ENCODE measurements around the gene HSD17B14. TPM values are rescaled to one million over a fixed set of nuclear protein-coding genes. Genes with fewer than 3 reads are reported as not detected.

Gene HSD17B14
- total and polyA plus RNA-seq, 9 of the 15 experiments (the other 6 are each of a cell fraction or from before 2014, with no cell fraction given): 0.16 TPM; not detected in 8

GRCh38 chr19:48881741-48882657 is 45.7 kb upstream of the HSD17B14 start (continued):
- TF ChIP-seq ZNF780A (CRISPR knock-in tag; IDR thresholded peaks at IDR 0.05) (no peak), ZMIZ1 (IDR thresholded peaks at IDR 0.05; ENCODE audit: low read depth in 2 of 2, low read length in 2 of 2) (0 out of 4 replicates have a peak, but pooled peaks of 1 of the 2 experiments have one; percentile 22), ID3 (CRISPR knock-in tag; IDR thresholded peaks at IDR 0.05) (peak; percentile 93), ID3 (tag; IDR thresholded peaks at IDR 0.05) (peak; percentile 99), ZKSCAN3 (CRISPR knock-in tag; IDR thresholded peaks at IDR 0.05) (no peak), ZNF79 (CRISPR knock-in tag; IDR thresholded peaks at IDR 0.05; ENCODE audit: low read depth) (peak; percentile 77), MXD1 (CRISPR knock-in tag; IDR thresholded peaks at IDR 0.05; ENCODE audit: borderline replicate concordance, poor library complexity, severe bottlenecking) (peak; percentile 66), MGA (IDR thresholded peaks at IDR 0.05) (no peak)

All from K562 (cell line).